Neural cell (in vitro differentiated cells): Measurements from ENCODE around the gene SYT6.

Experiments
- CTCF ChIP-seq: fragments of 450-650 bp; IDR thresholded peaks from 2 replicates; pipeline ENCODE4 v1.5.1; 2014; ENCODE audit warnings: antibody characterized with exemption, mild to moderate bottlenecking, moderate library complexity; ENCODE audit not compliant: poor library complexity, severe bottlenecking
- EP300 ChIP-seq: fragments of 450-650 bp; conservative IDR thresholded peaks from 2 replicates; pipeline ENCODE4 v1.6.1; 2014; ENCODE audit warnings: antibody characterized with exemption, mild to moderate bottlenecking, moderate library complexity; ENCODE audit not compliant: poor library complexity, severe bottlenecking
- EZH2 ChIP-seq: fragments of 200-600, 300-800 bp; shearing (Covaris generic), sonication (generic); IDR thresholded peaks from 2 replicates; pipeline ENCODE4 v1.6.1; 2014; ENCODE audit warnings: antibody characterized with exemption, low read length, borderline replicate concordance, mild to moderate bottlenecking; ENCODE audit not compliant: insufficient read depth, poor library complexity, severe bottlenecking
- MXI1 ChIP-seq: fragments of 450-650 bp; conservative IDR thresholded peaks from 2 replicates; pipeline ENCODE4 v1.6.1; 2014; ENCODE audit warnings: antibody characterized with exemption, mild to moderate bottlenecking; ENCODE audit not compliant: poor library complexity, severe bottlenecking
- POLR2AphosphoS5 ChIP-seq: IDR thresholded peaks from 2 replicates; pipeline ENCODE4 v1.6.1; 2012
- RAD21 ChIP-seq: fragments of 450-650 bp; conservative IDR thresholded peaks from 2 replicates; pipeline ENCODE4 v1.6.1; 2014; ENCODE audit warnings: antibody characterized with exemption, mild to moderate bottlenecking, moderate library complexity
- SMC3 ChIP-seq: fragments of 450-650 bp; conservative IDR thresholded peaks from 2 replicates; pipeline ENCODE4 v1.6.1; 2014; ENCODE audit warnings: antibody characterized with exemption, mild to moderate bottlenecking, moderate library complexity; ENCODE audit not compliant: poor library complexity
- TAF1 ChIP-seq: IDR thresholded peaks from 2 replicates; pipeline ENCODE4 v1.6.1; 2012; ENCODE audit warnings: low read depth
- TF ChIP-seq, protein P1 (sequence below): IDR thresholded peaks from 2 replicates; pipeline ENCODE4 v1.6.1; 2012; ENCODE audit warnings: borderline replicate concordance

- TF ChIP-seq CTCF = no peak
- TF ChIP-seq POLR2AphosphoS5 = no peak
- TF ChIP-seq, protein P1, sequence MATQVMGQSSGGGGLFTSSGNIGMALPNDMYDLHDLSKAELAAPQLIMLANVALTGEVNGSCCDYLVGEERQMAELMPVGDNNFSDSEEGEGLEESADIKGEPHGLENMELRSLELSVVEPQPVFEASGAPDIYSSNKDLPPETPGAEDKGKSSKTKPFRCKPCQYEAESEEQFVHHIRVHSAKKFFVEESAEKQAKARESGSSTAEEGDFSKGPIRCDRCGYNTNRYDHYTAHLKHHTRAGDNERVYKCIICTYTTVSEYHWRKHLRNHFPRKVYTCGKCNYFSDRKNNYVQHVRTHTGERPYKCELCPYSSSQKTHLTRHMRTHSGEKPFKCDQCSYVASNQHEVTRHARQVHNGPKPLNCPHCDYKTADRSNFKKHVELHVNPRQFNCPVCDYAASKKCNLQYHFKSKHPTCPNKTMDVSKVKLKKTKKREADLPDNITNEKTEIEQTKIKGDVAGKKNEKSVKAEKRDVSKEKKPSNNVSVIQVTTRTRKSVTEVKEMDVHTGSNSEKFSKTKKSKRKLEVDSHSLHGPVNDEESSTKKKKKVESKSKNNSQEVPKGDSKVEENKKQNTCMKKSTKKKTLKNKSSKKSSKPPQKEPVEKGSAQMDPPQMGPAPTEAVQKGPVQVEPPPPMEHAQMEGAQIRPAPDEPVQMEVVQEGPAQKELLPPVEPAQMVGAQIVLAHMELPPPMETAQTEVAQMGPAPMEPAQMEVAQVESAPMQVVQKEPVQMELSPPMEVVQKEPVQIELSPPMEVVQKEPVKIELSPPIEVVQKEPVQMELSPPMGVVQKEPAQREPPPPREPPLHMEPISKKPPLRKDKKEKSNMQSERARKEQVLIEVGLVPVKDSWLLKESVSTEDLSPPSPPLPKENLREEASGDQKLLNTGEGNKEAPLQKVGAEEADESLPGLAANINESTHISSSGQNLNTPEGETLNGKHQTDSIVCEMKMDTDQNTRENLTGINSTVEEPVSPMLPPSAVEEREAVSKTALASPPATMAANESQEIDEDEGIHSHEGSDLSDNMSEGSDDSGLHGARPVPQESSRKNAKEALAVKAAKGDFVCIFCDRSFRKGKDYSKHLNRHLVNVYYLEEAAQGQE = no peak
- no peak for TF ChIP-seq TAF1
- TF ChIP-seq RAD21 = no peak
- no peak for TF ChIP-seq EZH2
- no peak for TF ChIP-seq EP300
- TF ChIP-seq MXI1 = no peak
- no peak for TF ChIP-seq SMC3
Measured at GRCh38 chr1:114097109-114097508, 56.6 kb downstream of the SYT6 start.
